WTC11 (cell line): Measurements from ENCODE around the gene ATG9B. TPM values are rescaled to one million over a fixed set of nuclear protein-coding genes. Genes with fewer than 3 reads are reported as not detected.

Source experiments
- ATF1 ChIP-seq: sonication (generic); formaldehyde crosslinking; IDR thresholded peaks from 2 replicates; pipeline ENCODE4 v1.8.1; 2023; ENCODE audit warnings: mild to moderate bottlenecking, moderate library complexity, missing genetic modification reagents
- CREM ChIP-seq: sonication (generic); formaldehyde crosslinking; IDR thresholded peaks from 2 replicates; pipeline ENCODE4 v1.8.1; 2022; ENCODE audit warnings: mild to moderate bottlenecking, missing genetic modification reagents, moderate library complexity
- EMX1 ChIP-seq: fragments of 250-450 bp; sonication (Bioruptor Pico); IDR thresholded peaks from 2 replicates; pipeline ENCODE4 v1.8.0; 2021; ENCODE audit warnings: mild to moderate bottlenecking
- ETV6 ChIP-seq: sonication (generic); formaldehyde crosslinking; IDR thresholded peaks from 2 replicates; pipeline ENCODE4 v1.8.1; 2022; ENCODE audit warnings: mild to moderate bottlenecking, missing genetic modification reagents
- FOXJ3 ChIP-seq: sonication (generic); formaldehyde crosslinking; IDR thresholded peaks from 2 replicates; pipeline ENCODE4 v1.9.0; 2021; ENCODE audit warnings: missing genetic modification reagents, mild to moderate bottlenecking, borderline replicate concordance
- FOXP1 ChIP-seq: sonication (generic); formaldehyde crosslinking; IDR thresholded peaks from 2 replicates; pipeline ENCODE4 v1.8.0; 2022; ENCODE audit warnings: missing genetic modification reagents, mild to moderate bottlenecking, moderate library complexity, borderline replicate concordance
- GTF2I ChIP-seq: fragments of 250-450 bp; sonication (Bioruptor Pico); conservative IDR thresholded peaks from 2 replicates; pipeline ENCODE4 v1.4.0; 2021; ENCODE audit warnings: mild to moderate bottlenecking
- NFE2L1 ChIP-seq: sonication (generic); formaldehyde crosslinking; IDR thresholded peaks from 2 replicates; pipeline ENCODE4 v1.8.1; 2023; ENCODE audit warnings: missing genetic modification reagents
- NR1H2 ChIP-seq: sonication (generic); formaldehyde crosslinking; IDR thresholded peaks from 2 replicates; pipeline ENCODE4 v1.9.0; 2021; ENCODE audit warnings: mild to moderate bottlenecking, moderate library complexity, missing genetic modification reagents
- NR3C1 ChIP-seq: sonication (generic); formaldehyde crosslinking; conservative IDR thresholded peaks from 2 replicates; pipeline ENCODE4 v1.8.1; 2023; ENCODE audit warnings: low read depth, mild to moderate bottlenecking, missing genetic modification reagents
- RELA ChIP-seq: sonication (generic); formaldehyde crosslinking; IDR thresholded peaks from 2 replicates; pipeline ENCODE4 v1.8.1; 2022; ENCODE audit warnings: missing genetic modification reagents, mild to moderate bottlenecking, borderline replicate concordance
- SMAD3 ChIP-seq: sonication (generic); formaldehyde crosslinking; IDR thresholded peaks from 2 replicates; pipeline ENCODE4 v1.8.0; 2022; ENCODE audit warnings: missing genetic modification reagents, mild to moderate bottlenecking, borderline replicate concordance
- SOX15 ChIP-seq: fragments of 250-450 bp; sonication (Bioruptor Pico); IDR thresholded peaks from 2 replicates; pipeline ENCODE4 v1.9.0; 2021; ENCODE audit warnings: mild to moderate bottlenecking
- ZNF121 ChIP-seq: sonication (generic); formaldehyde crosslinking; IDR thresholded peaks from 2 replicates; pipeline ENCODE4 v1.8.0; 2023; ENCODE audit warnings: missing genetic modification reagents
- ZNF232 ChIP-seq: sonication (generic); formaldehyde crosslinking; IDR thresholded peaks from 2 replicates; pipeline ENCODE4 v1.8.0; 2022; ENCODE audit warnings: mild to moderate bottlenecking, missing genetic modification reagents
- total RNA-seq: library from RNA; stranded (reverse); gene quantifications from 3 replicates; pipeline ENCODE4 v1.2.3, GENCODE V29; 2021
- TF ChIP-seq, protein P1 (sequence below): sonication (generic); formaldehyde crosslinking; IDR thresholded peaks from 2 replicates; pipeline ENCODE4 v1.8.1; 2023; ENCODE audit warnings: mild to moderate bottlenecking, missing genetic modification reagents
- TF ChIP-seq, protein P2 (sequence below): sonication (generic); formaldehyde crosslinking; IDR thresholded peaks from 2 replicates; pipeline ENCODE4 v1.8.0; 2023; ENCODE audit warnings: missing genetic modification reagents
- TF ChIP-seq, protein P3 (sequence below): fragments of 250-450 bp; sonication (Bioruptor Pico); conservative IDR thresholded peaks from 2 replicates; pipeline ENCODE4 v1.9.0; 2021; ENCODE audit warnings: mild to moderate bottlenecking
- TF ChIP-seq, protein P4 (sequence below): fragments of 250-450 bp; sonication (Bioruptor Pico); IDR thresholded peaks from 2 replicates; pipeline ENCODE4 v1.9.0; 2021; ENCODE audit warnings: mild to moderate bottlenecking
- TF ChIP-seq, protein P5 (sequence below): sonication (generic); formaldehyde crosslinking; IDR thresholded peaks from 2 replicates; pipeline ENCODE4 v1.8.1; 2023; ENCODE audit warnings: mild to moderate bottlenecking, missing genetic modification reagents, moderate library complexity
- TF ChIP-seq, protein P6 (sequence below): fragments of 200-600 bp; IDR thresholded peaks from 2 replicates; pipeline ENCODE4 v1.8.0; 2022; ENCODE audit warnings: antibody characterized with exemption
- TF ChIP-seq, protein P7 (sequence below): fragments of 250-450 bp; sonication (Bioruptor Pico); IDR thresholded peaks from 2 replicates; pipeline ENCODE4 v1.9.0; 2021; ENCODE audit warnings: mild to moderate bottlenecking, borderline replicate concordance
- TF ChIP-seq, protein P8 (sequence below): sonication (generic); formaldehyde crosslinking; IDR thresholded peaks from 2 replicates; pipeline ENCODE4 v1.8.1; 2023; ENCODE audit warnings: mild to moderate bottlenecking, missing genetic modification reagents
- TF ChIP-seq, protein P9 (sequence below): fragments of 250-450 bp; sonication (Bioruptor Pico); IDR thresholded peaks from 2 replicates; pipeline ENCODE4 v2.1.2; 2022; ENCODE audit warnings: mild to moderate bottlenecking, moderate library complexity

The ATG9B gene
- total RNA-seq, 1 experiment from 2014 or later: 2.4 TPM

DNA sequence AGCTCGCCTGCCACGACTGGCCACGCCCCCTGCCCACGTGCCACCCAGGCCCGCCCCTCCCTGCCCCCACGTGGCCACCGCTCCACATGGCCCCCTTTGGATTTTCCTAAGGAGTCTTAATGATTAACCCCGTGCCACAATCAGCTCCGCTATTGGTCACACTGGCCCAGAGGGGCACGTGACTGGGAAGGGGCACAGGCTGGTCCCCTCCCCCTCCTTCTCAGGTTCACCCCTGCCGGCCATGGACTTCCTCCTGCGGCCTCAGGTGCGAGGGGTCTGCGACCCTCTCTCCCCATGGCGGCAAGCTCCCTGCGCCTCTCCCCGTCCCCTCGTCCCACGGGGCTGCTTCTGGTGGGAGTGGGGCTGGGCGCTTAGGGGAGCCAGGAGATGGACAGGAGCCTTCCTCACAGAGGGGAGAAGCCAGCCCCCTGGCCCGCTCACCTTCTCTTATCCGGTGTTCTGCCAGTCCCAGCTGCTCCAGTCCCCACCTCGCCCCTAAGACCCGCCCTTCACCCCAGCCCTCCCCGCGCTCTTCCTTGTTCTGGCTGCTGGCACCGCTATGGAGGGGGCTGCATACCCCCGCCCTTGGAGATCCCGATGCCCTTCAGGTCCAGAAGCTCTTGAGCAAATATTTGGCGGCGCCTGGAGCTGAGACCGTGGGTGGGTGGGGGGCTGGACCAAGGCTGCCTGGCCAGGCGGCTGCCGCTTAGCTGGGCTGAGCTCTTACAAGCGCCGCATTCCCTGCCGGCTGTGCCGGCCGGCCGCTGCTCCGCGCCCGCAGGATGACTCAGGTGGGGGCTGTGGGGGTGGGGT, 38.3 kb upstream of the ATG9B start (continued):
- TF ChIP-seq, protein P1, sequence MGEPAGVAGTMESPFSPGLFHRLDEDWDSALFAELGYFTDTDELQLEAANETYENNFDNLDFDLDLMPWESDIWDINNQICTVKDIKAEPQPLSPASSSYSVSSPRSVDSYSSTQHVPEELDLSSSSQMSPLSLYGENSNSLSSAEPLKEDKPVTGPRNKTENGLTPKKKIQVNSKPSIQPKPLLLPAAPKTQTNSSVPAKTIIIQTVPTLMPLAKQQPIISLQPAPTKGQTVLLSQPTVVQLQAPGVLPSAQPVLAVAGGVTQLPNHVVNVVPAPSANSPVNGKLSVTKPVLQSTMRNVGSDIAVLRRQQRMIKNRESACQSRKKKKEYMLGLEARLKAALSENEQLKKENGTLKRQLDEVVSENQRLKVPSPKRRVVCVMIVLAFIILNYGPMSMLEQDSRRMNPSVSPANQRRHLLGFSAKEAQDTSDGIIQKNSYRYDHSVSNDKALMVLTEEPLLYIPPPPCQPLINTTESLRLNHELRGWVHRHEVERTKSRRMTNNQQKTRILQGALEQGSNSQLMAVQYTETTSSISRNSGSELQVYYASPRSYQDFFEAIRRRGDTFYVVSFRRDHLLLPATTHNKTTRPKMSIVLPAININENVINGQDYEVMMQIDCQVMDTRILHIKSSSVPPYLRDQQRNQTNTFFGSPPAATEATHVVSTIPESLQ (CRISPR knock-in tag): no peak
- TF ChIP-seq EMX1: no peak
- no peak; the same call in 1 of the 2 replicates for TF ChIP-seq ETV6
- no peak for TF ChIP-seq NR3C1 (CRISPR knock-in tag)
- TF ChIP-seq, protein P2, sequence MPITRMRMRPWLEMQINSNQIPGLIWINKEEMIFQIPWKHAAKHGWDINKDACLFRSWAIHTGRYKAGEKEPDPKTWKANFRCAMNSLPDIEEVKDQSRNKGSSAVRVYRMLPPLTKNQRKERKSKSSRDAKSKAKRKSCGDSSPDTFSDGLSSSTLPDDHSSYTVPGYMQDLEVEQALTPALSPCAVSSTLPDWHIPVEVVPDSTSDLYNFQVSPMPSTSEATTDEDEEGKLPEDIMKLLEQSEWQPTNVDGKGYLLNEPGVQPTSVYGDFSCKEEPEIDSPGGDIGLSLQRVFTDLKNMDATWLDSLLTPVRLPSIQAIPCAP (CRISPR knock-in tag): no peak
- TF ChIP-seq FOXP1 (CRISPR knock-in tag): peak; percentile 88
- TF ChIP-seq, protein P3, sequence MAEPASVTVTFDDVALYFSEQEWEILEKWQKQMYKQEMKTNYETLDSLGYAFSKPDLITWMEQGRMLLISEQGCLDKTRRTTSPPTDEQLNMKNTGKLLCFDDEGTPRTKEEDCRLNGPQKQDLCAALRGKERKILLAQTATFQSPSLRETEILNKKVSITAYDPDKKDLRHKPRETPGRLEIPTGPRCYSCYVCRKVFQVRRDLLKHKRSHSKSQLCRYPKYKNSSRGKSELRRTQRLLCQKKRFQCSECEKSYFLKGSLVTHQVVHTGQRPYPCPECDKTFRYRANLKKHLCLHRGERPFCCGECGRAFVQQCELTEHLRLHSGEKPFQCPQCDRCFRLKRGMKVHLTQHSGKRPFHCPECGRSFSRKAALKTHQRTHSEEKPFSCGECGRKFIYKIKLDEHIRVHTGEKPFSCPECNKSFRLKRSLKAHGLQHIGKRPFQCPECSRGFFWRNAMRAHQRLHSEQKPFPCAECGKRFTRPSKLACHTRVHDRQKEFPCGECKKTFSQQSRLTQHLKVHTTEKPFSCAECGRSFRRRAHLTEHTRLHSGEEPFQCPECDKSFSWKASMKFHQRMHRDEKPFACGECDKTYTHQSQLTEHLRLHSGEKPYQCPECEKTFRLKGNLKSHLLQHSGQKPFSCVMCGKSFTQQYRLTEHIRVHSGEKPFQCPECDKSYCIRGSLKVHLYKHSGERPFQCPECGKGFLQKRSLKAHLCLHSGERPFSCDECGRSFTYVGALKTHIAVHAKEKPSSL (CRISPR knock-in tag): no peak
- no peak for TF ChIP-seq FOXJ3 (CRISPR knock-in tag)
- no peak for TF ChIP-seq NR1H2 (CRISPR knock-in tag)
- TF ChIP-seq, protein P4, sequence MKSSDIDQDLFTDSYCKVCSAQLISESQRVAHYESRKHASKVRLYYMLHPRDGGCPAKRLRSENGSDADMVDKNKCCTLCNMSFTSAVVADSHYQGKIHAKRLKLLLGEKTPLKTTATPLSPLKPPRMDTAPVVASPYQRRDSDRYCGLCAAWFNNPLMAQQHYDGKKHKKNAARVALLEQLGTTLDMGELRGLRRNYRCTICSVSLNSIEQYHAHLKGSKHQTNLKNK (CRISPR knock-in tag): no peak
- no peak for TF ChIP-seq SMAD3 (CRISPR knock-in tag)
- TF ChIP-seq, protein P5, sequence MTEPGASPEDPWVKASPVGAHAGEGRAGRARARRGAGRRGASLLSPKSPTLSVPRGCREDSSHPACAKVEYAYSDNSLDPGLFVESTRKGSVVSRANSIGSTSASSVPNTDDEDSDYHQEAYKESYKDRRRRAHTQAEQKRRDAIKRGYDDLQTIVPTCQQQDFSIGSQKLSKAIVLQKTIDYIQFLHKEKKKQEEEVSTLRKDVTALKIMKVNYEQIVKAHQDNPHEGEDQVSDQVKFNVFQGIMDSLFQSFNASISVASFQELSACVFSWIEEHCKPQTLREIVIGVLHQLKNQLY (CRISPR knock-in tag): no peak
- TF ChIP-seq ZNF121: no peak
- TF ChIP-seq, protein P6, sequence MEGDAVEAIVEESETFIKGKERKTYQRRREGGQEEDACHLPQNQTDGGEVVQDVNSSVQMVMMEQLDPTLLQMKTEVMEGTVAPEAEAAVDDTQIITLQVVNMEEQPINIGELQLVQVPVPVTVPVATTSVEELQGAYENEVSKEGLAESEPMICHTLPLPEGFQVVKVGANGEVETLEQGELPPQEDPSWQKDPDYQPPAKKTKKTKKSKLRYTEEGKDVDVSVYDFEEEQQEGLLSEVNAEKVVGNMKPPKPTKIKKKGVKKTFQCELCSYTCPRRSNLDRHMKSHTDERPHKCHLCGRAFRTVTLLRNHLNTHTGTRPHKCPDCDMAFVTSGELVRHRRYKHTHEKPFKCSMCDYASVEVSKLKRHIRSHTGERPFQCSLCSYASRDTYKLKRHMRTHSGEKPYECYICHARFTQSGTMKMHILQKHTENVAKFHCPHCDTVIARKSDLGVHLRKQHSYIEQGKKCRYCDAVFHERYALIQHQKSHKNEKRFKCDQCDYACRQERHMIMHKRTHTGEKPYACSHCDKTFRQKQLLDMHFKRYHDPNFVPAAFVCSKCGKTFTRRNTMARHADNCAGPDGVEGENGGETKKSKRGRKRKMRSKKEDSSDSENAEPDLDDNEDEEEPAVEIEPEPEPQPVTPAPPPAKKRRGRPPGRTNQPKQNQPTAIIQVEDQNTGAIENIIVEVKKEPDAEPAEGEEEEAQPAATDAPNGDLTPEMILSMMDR: no peak
- TF ChIP-seq ZNF232 (CRISPR knock-in tag): no peak
- TF ChIP-seq SOX15: no peak
- TF ChIP-seq GTF2I (CRISPR knock-in tag): no peak
- TF ChIP-seq, protein P7, sequence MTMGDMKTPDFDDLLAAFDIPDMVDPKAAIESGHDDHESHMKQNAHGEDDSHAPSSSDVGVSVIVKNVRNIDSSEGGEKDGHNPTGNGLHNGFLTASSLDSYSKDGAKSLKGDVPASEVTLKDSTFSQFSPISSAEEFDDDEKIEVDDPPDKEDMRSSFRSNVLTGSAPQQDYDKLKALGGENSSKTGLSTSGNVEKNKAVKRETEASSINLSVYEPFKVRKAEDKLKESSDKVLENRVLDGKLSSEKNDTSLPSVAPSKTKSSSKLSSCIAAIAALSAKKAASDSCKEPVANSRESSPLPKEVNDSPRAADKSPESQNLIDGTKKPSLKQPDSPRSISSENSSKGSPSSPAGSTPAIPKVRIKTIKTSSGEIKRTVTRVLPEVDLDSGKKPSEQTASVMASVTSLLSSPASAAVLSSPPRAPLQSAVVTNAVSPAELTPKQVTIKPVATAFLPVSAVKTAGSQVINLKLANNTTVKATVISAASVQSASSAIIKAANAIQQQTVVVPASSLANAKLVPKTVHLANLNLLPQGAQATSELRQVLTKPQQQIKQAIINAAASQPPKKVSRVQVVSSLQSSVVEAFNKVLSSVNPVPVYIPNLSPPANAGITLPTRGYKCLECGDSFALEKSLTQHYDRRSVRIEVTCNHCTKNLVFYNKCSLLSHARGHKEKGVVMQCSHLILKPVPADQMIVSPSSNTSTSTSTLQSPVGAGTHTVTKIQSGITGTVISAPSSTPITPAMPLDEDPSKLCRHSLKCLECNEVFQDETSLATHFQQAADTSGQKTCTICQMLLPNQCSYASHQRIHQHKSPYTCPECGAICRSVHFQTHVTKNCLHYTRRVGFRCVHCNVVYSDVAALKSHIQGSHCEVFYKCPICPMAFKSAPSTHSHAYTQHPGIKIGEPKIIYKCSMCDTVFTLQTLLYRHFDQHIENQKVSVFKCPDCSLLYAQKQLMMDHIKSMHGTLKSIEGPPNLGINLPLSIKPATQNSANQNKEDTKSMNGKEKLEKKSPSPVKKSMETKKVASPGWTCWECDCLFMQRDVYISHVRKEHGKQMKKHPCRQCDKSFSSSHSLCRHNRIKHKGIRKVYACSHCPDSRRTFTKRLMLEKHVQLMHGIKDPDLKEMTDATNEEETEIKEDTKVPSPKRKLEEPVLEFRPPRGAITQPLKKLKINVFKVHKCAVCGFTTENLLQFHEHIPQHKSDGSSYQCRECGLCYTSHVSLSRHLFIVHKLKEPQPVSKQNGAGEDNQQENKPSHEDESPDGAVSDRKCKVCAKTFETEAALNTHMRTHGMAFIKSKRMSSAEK: no peak
- TF ChIP-seq CREM (CRISPR knock-in tag): no peak
- TF ChIP-seq, protein P8, sequence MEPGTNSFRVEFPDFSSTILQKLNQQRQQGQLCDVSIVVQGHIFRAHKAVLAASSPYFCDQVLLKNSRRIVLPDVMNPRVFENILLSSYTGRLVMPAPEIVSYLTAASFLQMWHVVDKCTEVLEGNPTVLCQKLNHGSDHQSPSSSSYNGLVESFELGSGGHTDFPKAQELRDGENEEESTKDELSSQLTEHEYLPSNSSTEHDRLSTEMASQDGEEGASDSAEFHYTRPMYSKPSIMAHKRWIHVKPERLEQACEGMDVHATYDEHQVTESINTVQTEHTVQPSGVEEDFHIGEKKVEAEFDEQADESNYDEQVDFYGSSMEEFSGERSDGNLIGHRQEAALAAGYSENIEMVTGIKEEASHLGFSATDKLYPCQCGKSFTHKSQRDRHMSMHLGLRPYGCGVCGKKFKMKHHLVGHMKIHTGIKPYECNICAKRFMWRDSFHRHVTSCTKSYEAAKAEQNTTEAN (CRISPR knock-in tag): peak; percentile 74
- no peak for TF ChIP-seq RELA (CRISPR knock-in tag)
- TF ChIP-seq NFE2L1 (CRISPR knock-in tag): 0 out of 2 replicates have a peak, but pooled peaks have one; percentile 44
- no peak for TF ChIP-seq ATF1 (CRISPR knock-in tag)
- TF ChIP-seq, protein P9, sequence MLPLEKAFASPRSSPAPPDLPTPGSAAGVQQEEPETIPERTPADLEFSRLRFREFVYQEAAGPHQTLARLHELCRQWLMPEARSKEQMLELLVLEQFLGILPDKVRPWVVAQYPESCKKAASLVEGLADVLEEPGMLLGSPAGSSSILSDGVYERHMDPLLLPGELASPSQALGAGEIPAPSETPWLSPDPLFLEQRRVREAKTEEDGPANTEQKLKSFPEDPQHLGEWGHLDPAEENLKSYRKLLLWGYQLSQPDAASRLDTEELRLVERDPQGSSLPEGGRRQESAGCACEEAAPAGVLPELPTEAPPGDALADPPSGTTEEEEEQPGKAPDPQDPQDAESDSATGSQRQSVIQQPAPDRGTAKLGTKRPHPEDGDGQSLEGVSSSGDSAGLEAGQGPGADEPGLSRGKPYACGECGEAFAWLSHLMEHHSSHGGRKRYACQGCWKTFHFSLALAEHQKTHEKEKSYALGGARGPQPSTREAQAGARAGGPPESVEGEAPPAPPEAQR (CRISPR knock-in tag): no peak
